ENCODE data around the gene R3HCC1L. TPM values are rescaled to one million over a fixed set of nuclear protein-coding genes. Genes with fewer than 3 reads are reported as not detected.

R3HCC1L gene
- total RNA-seq, result 10 to 100 TPM; 15.3 to 22.8 (median 18.8) TPM
- long read RNA-seq, donor 1, partial matches to known transcripts, result 3 of 25 reads
- long read RNA-seq, donor 1, other reads (novel, unspliced or antisense), result 18 of 25 reads
- long read RNA-seq, donor 2, partial matches to known transcripts, result 1 of 3 reads
- long read RNA-seq, donor 2, other reads (novel, unspliced or antisense), result 2 of 3 reads

DNA sequence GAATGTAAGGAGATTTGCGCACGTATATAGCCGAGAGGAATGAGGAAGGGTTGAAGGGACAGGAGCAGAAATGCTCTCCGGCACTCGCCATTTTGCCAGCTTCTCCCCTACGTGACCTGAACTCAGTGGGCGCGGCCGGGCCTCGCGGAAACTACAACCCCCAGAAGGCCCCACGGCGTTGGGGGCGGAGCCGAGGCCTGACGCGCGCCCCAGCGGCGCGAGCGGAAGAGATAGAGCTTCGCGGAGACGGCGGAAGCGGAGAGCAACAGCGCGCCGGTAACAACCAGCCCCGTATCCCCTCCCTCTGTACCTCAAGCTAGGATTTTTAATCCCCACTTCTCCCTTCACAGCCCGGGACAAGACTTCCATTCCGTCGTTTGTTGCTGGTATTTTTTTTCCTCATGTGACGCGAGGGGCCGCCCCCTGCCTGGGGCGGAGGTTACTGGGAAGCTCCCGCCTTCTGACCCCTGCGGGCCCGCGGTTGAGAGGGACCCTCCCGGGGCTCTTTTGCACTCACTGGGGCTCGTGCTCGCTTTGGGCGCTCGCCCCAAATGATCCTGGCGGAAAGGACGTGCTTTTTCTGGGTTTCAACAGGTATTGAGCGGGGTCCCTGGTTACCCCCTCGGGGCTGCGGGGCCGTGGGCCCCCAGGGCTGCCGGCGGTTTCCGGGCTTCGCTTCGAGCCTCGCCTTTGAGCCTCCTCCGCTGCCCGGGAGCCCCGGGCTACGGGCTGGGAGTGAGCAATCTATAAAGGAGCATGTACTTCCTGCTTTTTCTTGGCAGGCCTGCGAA is at the start of gene R3HCC1L:
Gene R3HCC1L, plus strand, starts transcription at position 227 of the 791 bp plus-strand sequence. CDS start 73,458 bp downstream, outside the sequence.
- peaks cover 19% of the 10 kb centered on the region for H3K4me1 ChIP-seq (ENCODE audit: low read depth)
- H3K36me3 ChIP-seq (ENCODE audit: low read depth), result no peaks in the 10 kb centered on the region
- no peak for TF ChIP-seq CTCF (IDR thresholded peaks at IDR 0.05)
- ATAC-seq (peak; percentile 99), DNase-seq (peak; percentile 94 to 97 (median 96))
- H3K9me3 ChIP-seq, result no peaks in the 10 kb centered on the region
- intact Hi-C loops (cut with DNase I, micrococcal nuclease), result no loop called here
- H3K4me3 ChIP-seq, result peak within 1 kb of the TSS; percentile 94

DNA sequence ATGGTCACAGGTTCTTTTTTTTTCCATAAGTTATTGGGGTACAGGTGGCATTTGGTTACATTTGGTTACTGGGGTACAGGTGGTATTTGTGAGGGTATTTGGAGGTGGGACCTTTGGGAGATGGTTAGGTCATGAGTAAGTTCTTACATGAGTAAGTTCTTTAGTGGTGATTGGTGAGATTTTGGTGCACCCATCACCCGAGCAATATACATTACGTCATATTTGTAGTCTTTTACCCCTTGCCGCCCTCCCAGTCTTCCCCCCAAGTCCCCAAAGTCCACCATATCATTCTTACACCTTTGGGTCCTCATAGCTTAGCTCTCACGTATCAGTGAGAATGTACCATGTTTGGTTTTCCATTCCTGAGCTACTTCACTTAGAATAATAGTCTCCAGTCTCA is 49.2 kb upstream of the R3HCC1L start:
- no peak for DNase-seq
- ATAC-seq, result no peak
- intact Hi-C loops (cut with DNase I, micrococcal nuclease), result no loop called here
- H3K4me3 ChIP-seq, result no peak overlapping the region
- no peak for TF ChIP-seq CTCF (IDR thresholded peaks at IDR 0.05)
- H3K36me3 ChIP-seq (ENCODE audit: low read depth), result no peaks in the 10 kb centered on the region
- no peaks in the 10 kb centered on the region for H3K9me3 ChIP-seq
- H3K4me1 ChIP-seq (ENCODE audit: low read depth), result no peaks in the 10 kb centered on the region

DNA sequence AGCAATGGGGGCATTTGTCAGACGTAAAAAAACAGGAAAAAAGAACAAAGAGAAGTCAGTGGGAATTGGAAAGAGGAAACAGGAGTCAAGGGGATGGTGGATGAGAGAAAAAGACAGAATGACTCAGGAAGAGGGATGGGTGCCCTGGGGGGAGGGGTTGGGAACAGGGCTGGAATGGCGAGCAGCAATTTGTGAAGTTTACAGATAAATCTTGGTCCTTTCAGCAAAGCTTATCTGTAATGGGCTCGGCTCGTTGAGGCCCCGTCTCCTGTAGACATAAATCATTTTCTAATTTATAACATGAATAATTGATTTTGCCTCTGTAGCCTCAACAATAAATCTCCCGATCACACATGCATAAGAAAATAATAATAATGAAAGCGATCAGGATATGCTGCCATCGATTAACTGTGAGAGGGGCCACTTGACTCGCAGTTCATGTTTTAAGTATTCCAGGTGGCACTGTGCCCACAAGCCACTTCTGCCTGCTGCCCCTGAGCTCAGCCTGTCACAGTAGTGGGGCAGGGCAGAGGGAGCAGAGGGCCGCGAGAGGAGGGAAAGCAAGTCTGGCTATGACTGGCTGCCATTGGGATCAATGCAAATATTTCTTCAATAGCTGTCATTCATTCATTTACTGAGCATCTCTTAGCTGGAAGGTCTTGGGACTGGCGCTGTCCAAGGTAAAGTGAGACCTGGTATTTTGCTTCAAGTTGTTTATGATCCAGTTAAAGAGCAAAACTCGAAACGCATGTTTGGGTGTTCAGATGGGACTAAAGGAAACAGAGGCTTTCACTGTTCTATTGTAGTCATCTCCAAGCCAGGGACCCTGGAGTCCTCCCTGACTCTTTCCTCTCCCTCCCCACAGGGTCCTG is 47.4 kb upstream of the R3HCC1L start:
- DNase-seq (no peak), ATAC-seq (no peak)
- TF ChIP-seq CTCF (IDR thresholded peaks at IDR 0.05), result no peak
- Histone ChIP-seq H3K36me3 (ENCODE audit: low read depth) (no peaks in the 10 kb centered on the region), H3K9me3 (no peaks in the 10 kb centered on the region), H3K4me1 (ENCODE audit: low read depth) (no peaks in the 10 kb centered on the region), H3K4me3 (no peak overlapping the region)
- intact Hi-C loops (cut with DNase I, micrococcal nuclease), result no loop called here

DNA sequence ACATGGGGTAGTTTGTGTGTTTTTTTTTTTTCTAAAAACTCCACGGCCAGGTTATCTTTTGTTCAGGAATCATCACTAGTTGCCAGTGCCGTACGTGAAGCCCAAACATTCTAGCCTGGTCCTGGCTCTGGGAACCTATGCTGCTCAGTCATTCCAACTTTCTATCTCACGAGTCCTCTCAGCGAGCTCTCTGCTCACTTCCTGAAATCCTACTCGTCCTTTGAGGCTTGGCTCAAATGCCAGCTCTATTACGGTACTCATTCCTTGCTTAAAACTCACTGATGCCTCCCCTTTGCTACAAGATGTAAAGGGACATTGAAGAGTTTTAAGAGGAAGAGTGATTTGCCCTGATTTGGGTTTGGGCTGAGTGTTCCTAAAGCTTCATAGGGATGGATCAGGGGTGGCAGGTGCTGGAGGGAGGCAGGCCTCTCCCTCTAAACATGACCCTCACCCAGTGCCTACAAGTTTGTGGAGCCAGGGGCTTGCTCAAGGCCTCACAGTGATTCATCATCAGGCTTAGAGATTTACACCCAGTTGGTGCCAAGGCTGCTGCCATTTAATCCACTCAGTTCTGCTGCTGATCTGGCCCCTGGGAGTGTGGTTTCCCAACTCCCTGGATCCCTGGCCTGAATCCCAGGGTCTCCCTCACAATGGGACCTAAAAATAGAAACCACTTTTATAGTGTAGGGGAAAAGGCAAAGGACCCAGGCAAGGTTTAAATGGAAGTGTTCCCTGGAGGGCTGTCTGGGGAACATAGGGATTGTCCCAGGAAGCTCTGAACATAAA is 46.1 kb upstream of the R3HCC1L start:
- Histone ChIP-seq H3K4me3 (no peak overlapping the region), H3K36me3 (ENCODE audit: low read depth) (no peaks in the 10 kb centered on the region), H3K4me1 (ENCODE audit: low read depth) (no peaks in the 10 kb centered on the region), H3K9me3 (no peaks in the 10 kb centered on the region)
- intact Hi-C loops (cut with DNase I, micrococcal nuclease), result no loop called here
- TF ChIP-seq CTCF (IDR thresholded peaks at IDR 0.05), result no peak
- no peak for DNase-seq
- no peak for ATAC-seq

- Histone ChIP-seq H3K9me3 (no peaks in the 10 kb centered on the region), H3K4me1 (ENCODE audit: low read depth) (no peaks in the 10 kb centered on the region), H3K36me3 (ENCODE audit: low read depth) (no peaks in the 10 kb centered on the region), H3K4me3 (no peak overlapping the region)
- intact Hi-C loops (cut with DNase I, micrococcal nuclease), result no loop called here
- TF ChIP-seq CTCF (IDR thresholded peaks at IDR 0.05), result no peak
- no peak for ATAC-seq
- DNase-seq, result no peak
Measured at GRCh38 chr10:98090822-98091221, 43.6 kb upstream of the R3HCC1L start.
